SU-DHL-6 (cell line): Measurements from ENCODE around the gene HCN3.

Experiments used
- CTCF ChIP-seq: fragments of 200-600 bp; sonication (generic); IDR thresholded peaks from one replicate; pipeline ENCODE4 v1.5.1; 2017; ENCODE audit warnings: antibody characterized with exemption, mild to moderate bottlenecking, low read length, moderate library complexity; ENCODE audit not compliant: insufficient read depth, poor library complexity, severe bottlenecking
- EZH2phosphoT487 ChIP-seq: fragments of 200-600 bp; sonication (generic), shearing (Covaris generic); conservative IDR thresholded peaks from 2 replicates; pipeline ENCODE4 v1.6.1; 2018; ENCODE audit warnings: mild to moderate bottlenecking, antibody characterized with exemption, low read length, moderate library complexity, mixed read lengths

DNA sequence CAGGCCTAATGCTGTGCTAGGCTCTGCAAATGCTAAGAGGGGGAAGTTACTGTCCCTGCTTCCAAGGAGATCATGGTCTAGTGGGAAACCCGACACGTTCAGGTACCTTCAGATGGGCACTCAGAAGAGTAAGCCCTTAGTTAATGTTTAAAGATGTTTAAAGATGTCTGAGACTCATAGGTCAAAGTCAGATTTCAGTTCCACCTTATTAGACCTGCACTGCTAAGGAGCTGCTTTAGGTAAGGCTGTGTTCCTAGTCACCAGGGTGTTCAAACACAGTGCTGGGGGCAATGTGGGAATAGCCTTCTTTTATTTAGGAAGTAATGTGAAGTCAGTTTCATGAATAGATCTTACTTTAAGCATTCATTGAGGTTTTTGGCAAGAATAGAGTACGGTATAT is 39.7 kb downstream of the HCN3 start:
- TF ChIP-seq CTCF (no peak), EZH2phosphoT487 (no peak)
